NCI-H187 treated with DMSO at 0.1 percent for 48 hours (cell line): ENCODE data around the gene PLPP7.
"Not testable (repeated sequence)": the region's sequence is repeated elsewhere in the genome, so short reads cannot be mapped to it uniquely, and the experiment has no call there.

Source experiments
- DNase-seq: peaks from one replicate; lab custom pipeline; 2025; lab: John Stamatoyannopoulos, UW

PLPP7 gene

DNA sequence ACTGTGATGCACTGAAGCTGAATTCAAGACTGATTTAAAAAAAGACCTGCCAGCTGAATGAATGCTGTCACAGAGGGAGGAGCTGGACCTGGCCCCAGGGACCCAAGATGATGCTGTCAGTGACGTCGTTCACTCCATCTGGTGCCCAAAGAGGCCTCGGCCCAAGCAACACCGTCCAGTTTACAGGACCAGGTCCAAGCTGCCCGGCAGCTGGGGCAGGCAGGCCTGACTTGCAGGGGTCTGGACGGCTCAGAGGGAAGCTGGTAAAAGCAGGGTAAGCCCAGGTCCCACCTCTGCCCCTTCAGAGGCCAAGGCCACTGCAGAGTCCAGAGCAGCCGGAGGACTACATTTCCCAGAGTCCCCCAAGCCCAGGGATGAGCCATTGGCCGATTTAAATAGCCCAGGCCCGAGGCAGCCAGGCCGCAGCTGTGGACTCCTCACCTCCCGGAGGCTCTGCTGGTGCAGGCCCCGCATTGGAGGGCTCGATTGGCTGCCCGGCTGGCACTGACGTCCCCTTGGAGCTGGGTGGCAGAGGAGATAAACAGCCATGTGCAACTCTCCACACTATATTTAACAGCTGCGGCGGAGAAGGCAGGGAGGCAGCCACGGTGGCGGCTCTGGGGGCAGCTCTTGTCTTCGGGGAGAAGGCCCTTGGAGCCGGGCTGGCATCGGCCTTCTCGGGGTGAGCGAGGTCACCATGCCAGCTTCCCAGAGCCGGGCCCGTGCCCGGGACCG is at the start of gene PLPP7:
TSS of gene PLPP7 (plus strand) at position 423 of the 735 bp plus-strand sequence. CDS start at position 698, 275 bp downstream.
- no peak for DNase-seq

DNA sequence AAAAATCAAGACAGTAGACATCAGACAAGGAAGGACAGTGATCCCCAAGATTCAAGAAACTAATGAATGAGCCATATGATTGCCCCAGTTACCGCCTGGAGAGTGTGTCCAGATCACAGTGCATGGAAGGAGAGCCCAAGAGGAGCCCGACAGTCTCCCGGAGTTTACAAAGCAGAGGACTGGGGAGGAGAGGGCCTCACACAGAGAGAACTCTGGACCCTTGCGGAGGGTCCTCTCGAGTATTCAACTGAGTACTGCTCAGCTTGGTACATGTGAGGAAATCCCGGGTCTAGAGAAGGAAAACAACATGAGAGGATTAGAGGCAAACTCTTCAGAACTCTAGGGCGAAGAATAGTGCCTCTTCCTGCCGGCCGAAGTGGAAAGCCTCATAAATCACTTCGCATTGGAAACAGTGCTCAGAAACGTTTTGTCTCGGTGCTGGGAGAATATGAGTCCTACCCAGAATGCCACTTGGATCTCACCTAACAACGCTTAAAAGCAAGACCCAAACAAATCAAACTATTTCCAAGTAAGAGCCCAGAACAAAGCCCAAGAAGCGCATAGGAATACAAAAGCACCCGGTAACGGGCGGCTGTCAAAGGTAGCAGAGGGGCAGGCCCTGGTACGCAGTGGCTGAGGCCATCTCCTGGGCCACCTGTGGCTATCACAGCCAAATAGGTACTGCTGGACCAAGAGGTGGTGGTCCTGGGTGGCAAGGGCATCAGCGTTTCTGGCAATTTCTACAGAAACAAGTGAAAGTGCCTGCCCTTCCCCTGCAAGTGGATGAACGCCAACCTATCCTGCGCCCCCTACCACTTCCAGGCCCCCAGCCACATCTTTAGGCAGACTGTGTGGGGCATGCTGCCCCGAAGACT is 49.2 kb upstream of the PLPP7 start:
- no peak for DNase-seq

DNA sequence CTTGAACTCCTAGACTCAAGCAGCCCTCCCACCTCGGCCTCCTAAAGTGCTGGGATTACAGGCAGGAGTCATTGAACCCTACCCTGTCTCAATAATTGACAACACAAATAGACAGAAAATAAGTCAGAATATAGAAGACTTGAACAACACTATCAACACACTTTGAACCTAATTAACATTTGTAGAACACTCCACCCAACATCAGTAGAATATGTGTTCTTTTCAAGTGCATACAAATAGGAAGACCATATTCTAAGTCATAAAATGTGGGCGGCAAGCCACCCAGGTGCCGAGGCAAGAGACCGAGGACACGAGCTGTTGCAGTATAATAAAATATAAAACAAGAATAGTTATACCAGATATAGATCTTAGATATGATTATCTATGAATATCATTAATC is 45.2 kb upstream of the PLPP7 start:
- not testable (repeated sequence) for DNase-seq

DNA sequence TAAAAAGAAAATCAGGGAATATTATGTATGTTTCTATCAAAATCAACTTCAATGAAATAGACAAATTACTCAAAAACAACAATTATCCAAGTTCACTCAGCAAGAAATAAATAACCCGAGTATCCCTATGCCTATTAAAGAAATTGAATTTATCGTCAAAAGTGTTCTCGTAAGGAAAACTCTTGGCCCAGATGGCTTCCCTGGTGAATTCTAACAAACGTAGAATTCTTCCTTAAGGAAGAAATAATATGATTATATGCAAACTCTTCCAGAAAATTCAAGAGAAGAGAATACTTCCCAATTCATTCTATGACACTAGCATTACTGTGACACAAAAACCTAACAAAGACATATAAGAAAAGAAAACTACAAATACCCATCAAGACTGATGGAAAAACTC is 42.9 kb upstream of the PLPP7 start:
- no peak for DNase-seq

DNA sequence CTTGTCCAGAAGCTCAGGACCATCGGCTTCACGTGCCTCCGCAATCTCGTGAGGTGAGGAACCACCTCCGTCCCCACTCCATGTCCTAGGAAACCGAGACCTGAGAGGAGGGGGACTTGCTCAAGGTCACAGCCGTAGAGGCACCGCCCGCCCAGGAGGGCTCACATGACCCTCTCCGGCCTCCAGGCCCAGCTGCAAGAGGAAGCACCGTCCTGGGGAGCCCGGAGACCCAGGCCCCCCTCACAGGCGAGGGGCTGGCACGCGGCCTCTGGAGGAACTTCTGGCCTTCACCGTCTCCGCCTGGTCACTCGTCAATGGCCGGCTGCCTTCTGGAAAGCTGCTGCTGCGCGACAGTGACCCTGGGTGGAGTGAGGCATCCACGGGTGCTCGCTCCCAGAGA is 37.4 kb upstream of the PLPP7 start:
- DNase-seq, result no peak

DNA sequence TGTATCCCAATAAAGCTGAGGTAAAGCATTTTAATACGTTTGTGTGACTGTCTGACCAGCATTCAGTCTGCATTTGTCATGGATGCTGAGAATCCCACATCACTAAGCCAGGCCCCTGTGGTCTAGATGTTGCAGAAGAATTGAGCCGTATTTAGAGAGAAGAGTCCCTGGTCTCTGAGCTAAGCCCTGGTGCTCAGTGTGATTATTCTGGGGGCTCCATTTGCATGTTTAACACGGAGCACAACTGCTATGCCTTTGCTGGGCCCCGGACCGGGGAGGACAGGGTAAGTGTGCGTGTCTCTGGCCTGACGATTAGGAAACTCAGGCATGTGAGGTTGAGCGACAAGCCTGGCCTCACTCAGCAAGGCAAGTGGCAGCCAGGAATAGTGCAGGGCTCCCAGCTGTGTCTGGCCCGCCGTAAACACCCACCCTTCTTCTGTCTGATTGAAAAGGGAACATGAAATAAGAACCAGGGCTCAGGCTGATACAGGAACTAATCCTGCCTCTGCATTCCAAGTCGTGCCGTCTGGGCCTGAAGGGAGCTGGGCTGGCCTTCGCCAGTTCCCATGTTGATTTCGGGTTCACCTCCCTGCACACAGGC is 35.5 kb upstream of the PLPP7 start:
- no peak for DNase-seq

DNA sequence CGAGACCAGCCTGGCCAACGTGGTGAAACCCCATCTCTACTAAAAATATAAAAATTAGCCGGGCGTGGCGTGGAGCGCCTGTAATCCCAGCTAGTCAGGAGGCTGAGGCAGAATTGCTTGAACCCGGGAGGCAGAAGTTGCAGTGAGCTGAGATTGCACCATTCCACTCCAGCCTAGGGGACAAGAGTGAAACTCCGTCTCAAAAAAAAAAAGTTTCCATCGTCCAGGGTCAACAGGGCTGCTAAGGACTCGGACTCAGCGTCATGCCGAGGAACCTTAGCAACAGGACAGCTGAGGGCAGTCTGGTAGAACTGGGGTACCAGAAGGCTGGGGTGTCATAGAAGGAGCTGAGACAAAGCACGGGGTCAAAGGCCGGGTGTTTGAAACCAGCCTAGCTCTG is 34.9 kb upstream of the PLPP7 start:
- no peak for DNase-seq

DNA sequence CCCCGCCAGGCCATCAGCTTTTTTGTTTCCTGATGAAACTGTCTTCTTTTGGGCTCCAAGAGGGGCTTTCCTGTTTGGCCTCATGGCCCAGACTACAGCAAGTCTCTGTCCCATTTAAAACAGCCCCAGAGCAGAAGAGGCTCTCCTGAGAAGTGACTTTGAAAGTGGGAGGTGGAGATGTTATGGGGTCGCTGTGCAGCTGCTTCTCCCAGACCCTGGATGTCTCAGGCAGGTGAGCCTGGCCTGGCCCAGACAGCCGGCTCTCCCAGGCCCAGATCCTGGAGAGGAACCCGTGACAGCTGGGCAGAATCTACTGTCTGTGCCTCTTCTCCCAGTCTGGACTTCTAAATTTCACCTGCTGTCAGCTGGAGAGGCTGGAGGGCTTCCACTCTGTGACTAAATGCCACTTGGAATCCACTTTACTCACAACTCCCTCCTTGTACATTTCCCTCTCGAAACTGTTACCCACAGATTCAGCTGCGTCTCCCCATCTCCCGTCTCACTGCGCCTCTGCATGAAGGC is 33.8 kb upstream of the PLPP7 start:
- no peak for DNase-seq

DNA sequence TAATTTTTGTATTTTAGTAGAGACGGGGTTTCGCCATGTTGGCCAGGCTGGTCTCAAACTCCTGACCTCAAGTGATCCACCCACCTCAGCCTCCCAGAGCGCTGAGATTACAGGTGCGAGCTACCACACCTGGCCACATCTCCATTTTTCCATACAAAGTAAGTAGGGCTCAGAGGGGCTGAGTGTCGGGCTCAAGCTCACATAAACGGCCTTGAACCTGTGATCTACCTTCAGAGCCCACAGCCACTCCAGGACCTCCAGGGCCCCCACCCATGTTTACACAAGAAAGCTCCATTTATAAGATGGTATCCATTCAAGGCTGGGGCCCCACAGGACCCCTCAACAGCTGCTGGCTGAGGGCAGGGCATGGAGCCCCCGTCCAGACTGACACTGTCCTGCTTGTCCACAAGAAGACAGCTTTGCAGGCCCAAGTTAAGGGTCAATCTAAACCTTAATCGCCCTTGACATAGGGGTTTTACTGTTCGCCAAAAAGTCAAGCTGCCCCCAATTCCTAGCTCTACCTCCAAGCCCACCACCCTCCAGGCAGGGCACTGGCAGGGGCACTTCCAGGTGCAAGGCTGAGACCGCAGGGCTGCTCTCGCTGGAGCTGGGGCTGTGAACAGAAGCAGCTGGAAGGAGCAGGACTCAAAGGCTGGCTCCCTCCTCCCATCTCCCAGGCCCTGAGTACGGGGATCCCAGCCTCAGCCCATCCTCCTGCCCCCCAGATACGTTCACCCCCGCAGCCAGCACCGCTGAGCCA is 32.1 kb upstream of the PLPP7 start:
- DNase-seq, result no peak

DNA sequence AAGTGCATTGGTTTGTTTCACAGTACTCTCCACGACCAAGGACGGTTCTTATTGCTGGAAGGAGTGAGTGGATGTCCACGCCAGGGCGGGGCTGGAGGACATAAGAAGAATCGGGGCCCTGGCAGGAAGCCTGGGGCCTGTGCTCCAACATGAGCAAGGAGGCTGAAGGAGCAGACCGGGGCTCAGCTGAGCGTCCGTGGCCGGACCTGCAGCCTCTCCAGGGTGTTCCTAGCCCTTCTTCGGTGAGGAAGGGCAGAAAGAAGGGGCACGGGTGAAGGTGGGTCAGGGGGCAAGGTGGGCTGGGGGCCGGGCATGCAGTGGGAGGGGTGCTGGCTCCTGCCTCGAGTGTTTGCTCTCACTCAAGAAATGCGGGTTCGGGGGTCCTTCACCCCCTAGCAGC is 31.3 kb upstream of the PLPP7 start:
- no peak for DNase-seq

DNA sequence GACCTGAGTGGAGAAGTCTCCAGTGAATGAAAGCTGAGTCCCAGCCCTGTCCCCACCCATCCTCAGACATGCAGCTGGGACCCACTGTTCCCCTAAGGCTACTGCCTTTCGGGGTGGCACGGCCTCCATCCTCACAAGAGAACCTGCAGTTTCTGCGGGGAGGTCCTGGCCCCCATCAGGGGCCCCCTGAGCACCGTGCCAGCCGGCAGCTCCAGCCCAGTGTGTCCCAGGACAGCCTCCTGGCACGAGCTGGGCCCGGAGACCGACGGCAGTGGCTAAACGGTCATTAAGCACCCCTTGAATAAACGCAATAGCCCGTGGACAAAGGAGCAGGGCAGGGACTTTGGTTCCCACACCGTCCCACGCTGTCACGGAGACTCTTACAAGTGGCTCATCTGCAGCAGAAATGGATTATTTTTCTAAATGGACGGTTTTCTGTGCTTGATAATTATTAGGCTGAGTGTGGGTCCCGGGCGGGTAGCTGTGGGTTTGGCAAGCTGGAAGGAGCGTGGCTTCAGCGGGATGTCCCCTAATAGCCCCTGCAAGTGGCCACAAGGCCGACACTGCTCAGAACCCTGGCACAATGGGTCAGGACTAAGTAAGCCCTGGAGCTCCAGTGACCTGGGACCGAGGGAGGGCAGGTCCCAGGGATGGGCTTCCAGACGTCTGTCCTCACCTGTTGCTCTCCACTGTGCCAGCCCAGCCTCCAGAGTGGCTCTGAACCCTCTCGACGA is 30.7 kb upstream of the PLPP7 start:
- no peak for DNase-seq

DNA sequence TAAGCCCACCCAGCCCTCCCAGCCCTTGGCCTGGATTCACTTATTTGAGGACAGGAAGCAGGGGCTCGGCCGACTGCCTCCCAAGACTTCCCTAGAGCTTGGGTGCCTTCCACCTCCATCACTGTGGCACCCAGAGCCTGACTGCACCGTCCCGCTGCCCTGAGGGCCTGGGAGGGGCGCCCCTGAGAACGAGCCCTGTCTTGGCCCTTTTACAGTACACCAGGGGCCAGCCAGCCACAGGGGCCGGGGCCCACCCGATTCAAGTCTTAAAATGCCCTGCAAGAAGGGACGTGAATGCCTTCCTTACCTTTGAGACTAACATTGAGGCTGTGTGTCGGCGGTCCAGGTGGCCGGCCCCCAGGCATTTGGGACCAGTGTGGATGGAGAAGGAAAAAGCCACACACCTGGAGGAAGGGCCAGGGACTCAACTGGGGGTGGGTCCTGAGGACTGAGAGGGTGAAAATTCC is 30.1 kb upstream of the PLPP7 start:
- no peak for DNase-seq

DNA sequence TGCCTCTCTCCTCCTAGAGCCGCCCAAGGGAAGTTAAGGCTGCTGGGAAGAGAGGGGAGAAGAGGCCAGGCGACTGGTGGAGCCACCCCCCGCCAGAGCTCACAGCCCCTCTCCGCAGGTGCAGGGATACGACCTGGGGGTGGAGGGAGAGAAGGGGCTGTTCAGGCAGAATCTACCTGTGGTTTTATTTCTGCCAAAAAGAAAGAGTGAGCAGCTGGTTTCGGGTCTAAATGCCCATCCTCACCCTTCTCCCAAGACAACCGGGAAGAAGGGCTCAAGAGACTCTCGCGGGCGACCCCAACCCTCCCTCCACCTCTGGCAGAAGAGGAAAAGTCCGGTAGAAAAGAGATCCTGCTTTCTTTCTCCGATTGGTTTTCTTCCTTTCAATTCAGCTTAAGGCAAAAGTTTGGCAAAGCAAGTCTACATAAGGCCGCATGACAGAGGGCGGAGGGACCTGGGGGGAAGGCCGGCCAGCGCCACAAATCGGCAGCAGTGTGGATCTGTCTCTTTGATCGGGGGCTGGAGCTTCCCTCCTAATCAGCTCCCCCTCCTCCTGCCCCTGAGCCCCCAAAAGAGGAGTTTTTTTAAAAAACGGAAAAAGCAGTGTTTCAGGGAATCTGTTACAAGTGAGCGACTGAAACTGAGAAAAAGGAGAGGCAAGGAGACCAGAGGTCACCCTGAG is 29.5 kb upstream of the PLPP7 start:
- DNase-seq, result no peak

DNA sequence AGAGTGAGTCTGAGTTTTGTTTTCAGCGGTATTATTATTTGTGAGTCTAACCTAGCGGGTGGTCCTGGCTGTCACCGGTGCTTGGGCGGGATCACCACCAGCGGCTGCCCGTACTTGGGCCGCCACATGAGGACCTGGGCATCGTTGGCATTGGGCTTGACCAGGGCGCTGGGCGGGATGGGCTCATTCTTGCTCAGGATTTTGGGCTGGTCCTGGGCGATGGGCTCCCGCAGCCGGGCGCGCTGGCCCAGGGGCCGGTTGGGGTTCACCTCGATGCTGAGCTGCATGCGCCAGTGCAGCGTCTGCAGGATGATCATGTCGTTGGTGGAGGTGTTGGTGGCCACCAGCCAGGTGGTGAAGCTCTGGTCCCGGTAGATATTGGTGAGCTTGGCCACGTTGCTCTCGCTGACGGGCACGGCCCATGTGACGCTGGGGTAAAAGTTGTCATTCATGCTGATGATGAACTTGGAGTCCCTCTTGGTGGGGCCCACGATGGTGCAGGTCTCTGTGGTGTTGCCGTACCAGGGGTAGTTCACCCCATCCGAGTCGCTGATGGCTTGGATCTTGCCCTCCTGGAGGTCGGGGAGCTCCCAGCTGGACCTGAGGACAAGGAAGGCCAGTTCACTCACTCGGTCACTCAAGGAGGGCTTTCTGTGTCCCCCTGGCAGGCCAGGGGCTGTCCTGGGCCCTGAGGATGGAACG is 28.6 kb upstream of the PLPP7 start:
- no peak for DNase-seq

DNA sequence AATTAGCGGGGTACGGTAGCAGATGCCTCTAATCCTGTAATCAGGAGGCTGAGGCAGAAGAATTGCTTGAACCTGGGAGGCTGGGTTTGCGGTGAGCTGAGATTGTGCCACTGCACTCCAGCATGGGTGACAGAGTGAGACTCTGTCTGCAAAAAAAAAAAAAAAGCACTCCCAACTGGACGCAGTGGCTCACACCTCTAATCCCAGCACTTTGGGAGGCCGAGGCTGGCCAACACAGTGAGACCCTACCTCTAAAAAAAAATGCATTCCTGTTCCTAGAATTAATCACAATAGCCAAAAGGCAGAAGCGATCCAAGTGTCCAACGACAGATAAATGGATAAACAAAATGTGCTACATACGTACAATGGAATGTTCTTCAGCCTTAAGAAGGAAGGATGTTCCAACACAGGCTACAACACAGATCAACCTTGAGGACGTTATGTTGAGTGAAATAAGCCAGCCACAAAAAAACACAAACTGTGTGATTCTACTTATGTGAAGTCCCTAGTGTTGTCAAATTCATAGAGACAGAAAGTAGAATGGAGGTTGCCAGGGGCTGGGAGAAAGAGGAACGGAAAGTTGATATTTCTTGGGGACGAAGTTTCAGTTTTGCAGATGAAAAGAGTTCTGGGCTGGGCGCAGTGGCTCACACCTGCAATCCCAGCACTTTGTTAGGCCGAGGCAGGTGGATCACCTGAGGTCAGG is 27.0 kb upstream of the PLPP7 start:
- DNase-seq, result no peak

DNA sequence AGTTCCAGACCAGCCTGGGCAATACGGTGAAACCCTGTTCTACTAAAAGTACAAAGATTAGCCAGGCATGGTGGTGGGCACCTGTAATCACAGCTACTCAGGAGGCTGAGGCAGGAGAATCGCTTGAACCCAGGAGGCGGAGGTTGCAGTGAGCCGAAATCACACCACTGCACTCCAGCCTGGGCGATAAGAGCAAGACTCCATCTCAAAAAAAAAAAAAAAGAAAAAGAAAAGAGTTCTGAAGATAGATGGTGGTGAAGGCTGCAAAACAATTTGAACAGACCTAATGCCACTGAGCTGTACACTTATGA is 26.5 kb upstream of the PLPP7 start:
- not testable (repeated sequence) for DNase-seq

DNA sequence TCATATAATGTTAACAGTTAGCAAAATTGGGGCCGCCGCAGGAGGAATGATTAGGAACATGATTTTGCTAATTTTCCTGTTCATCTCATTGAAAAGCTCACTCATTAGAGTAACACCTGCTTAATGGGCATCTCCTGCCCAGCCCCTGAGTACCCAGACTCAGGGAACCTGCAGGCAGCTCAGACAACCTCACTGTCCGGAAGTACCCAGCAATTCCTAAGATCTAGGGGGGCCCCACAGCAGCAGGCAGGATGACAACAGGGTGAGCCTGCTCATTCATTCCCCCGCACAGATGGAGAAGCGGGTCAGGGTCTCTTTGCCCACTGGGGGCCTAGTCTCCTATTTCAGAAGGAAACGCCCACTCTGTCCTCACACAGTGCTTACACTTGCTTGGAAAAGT is 25.8 kb upstream of the PLPP7 start:
- DNase-seq, result no peak

DNA sequence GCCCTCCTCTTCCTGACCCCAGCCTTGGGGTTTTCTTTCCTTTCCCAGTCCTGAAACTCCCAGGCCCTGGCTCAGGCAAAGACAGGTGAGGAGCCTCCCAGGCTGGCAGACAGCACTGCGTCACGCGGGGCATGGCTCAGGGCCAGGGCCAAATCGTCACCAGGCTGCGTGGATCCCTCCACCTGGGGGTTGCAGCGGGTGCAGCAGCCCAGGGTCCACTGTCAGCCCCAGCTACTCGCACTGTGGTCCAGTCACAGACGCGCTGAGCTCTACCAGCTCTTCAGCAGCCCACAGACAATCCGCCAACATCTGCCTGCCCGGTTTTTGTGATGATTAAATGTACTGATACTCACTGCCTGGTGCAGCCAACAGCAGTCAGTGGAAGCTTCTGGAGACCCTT is 25.3 kb upstream of the PLPP7 start:
- DNase-seq, result no peak
